OCI-LY1 (cell line): Measurements from ENCODE around the gene MOK.

Experiments used
- EZH2 ChIP-seq: fragments of 200-600 bp; sonication (generic), shearing (Covaris generic); IDR thresholded peaks from 2 replicates; pipeline ENCODE4 v1.8.0; 2017; ENCODE audit warnings: borderline replicate concordance, mixed run types, mild to moderate bottlenecking, antibody characterized with exemption, low read length, moderate library complexity, mixed read lengths
- TF ChIP-seq, protein P1 (sequence below): fragments of 200-600 bp; sonication (generic), shearing (Covaris generic); IDR thresholded peaks from 2 replicates; pipeline ENCODE4 v1.5.1; 2017; ENCODE audit warnings: mild to moderate bottlenecking, antibody characterized with exemption, low read length, moderate library complexity, mixed read lengths

DNA sequence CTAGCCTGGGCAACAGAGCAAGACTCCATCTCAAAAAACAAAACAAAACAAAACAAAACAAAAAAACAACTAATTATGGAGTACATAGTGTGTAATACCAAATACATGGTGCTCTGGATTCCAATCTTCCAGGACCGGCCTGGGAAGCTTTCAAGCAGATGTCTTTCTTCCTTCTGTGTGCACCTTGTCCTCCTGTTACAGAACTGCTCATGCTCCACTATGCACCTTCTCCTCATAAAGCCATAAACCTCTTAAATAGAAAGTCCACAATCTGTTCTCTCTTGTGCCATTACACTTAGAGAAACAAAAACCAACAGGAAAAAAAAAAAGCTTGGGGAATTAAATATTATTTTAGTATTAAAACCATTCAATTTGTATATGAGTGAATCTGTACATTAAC lies 12.5 kb downstream of the MOK start:
- TF ChIP-seq, protein P1, sequence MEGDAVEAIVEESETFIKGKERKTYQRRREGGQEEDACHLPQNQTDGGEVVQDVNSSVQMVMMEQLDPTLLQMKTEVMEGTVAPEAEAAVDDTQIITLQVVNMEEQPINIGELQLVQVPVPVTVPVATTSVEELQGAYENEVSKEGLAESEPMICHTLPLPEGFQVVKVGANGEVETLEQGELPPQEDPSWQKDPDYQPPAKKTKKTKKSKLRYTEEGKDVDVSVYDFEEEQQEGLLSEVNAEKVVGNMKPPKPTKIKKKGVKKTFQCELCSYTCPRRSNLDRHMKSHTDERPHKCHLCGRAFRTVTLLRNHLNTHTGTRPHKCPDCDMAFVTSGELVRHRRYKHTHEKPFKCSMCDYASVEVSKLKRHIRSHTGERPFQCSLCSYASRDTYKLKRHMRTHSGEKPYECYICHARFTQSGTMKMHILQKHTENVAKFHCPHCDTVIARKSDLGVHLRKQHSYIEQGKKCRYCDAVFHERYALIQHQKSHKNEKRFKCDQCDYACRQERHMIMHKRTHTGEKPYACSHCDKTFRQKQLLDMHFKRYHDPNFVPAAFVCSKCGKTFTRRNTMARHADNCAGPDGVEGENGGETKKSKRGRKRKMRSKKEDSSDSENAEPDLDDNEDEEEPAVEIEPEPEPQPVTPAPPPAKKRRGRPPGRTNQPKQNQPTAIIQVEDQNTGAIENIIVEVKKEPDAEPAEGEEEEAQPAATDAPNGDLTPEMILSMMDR, result no peak
- no peak for TF ChIP-seq EZH2
